Prostate gland (tissue), 2 donors: ENCODE results near the gene PGA4.
"Not testable (repeated sequence)": the region's sequence is repeated elsewhere in the genome, so short reads cannot be mapped to it uniquely, and the experiment has no call there.

Experiments used
- POLR2A ChIP-seq: fragments of 450-650 bp; IDR thresholded peaks from one replicate; pipeline ENCODE4 v1.6.1; 2016; ENCODE audit warnings: antibody characterized with exemption, mild to moderate bottlenecking
- TF ChIP-seq, protein P1 (sequence below), 4 experiments: fragments of 200-600 bp in 2 of 4; fragments of 450-650 bp in 2 of 4; sonication (generic) in 2 of 4; IDR thresholded peaks; 1 replicate in 3 of 4; 2 replicates in 1 of 4; pipeline ENCODE4 v1.5.1; 2016 to 2019; ENCODE audit warnings: antibody characterized with exemption in 4 of 4, mild to moderate bottlenecking in 2 of 4, moderate library complexity in 2 of 4

DNA sequence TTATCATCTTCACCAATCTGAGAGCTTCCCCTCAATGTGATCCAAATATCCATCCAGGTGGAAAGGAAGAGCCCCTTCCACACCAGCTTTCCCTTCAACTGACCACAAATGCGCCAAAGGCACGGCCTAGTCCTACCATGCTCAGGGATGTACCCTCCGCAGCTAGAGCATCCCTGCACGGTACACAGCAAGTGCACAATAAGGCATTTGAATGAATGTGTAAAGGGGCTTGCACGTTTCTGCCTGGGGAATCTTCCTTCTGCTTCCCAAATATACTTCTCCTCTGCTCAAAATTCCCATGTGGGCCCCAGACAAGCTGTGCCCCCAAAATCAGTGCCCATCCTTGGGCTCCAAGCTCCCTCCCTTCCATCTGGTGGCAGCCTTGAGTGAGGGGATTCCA is 3.1 kb upstream of the PGA4 start:
- TF ChIP-seq, protein P1, sequence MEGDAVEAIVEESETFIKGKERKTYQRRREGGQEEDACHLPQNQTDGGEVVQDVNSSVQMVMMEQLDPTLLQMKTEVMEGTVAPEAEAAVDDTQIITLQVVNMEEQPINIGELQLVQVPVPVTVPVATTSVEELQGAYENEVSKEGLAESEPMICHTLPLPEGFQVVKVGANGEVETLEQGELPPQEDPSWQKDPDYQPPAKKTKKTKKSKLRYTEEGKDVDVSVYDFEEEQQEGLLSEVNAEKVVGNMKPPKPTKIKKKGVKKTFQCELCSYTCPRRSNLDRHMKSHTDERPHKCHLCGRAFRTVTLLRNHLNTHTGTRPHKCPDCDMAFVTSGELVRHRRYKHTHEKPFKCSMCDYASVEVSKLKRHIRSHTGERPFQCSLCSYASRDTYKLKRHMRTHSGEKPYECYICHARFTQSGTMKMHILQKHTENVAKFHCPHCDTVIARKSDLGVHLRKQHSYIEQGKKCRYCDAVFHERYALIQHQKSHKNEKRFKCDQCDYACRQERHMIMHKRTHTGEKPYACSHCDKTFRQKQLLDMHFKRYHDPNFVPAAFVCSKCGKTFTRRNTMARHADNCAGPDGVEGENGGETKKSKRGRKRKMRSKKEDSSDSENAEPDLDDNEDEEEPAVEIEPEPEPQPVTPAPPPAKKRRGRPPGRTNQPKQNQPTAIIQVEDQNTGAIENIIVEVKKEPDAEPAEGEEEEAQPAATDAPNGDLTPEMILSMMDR (IDR thresholded peaks at IDR 0.05): not testable (repeated sequence)
- not testable (repeated sequence) for TF ChIP-seq POLR2A
